ENCODE measurements around the gene TPSG1.

Gene TPSG1

GRCh38 chr16:1206326-1206725, 18.7 kb downstream of the TPSG1 start:
- Histone ChIP-seq H3K36me3 (ENCODE audit: insufficient read depth, low read length) (no peaks in the 10 kb centered on the region), H3K4me3 (ENCODE audit: low read length, poor library complexity, severe bottlenecking) (no peak overlapping the region), H3K9ac (ENCODE audit: low read depth, low read length, poor library complexity, severe bottlenecking) (no peak overlapping the region), H3K4me1 (ENCODE audit: insufficient read depth, low read length, poor library complexity, severe bottlenecking) (no peaks in the 10 kb centered on the region), H3K9me2 (replicated peaks; ENCODE audit: low read depth, low read length) (no peaks in the 10 kb centered on the region), H2AFZ (ENCODE audit: low read length) (no peak overlapping the region), H3F3A (ENCODE audit: low read depth) (no peaks in the 10 kb centered on the region), H3K27me3 (ENCODE audit: insufficient read depth, low read length, poor library complexity, severe bottlenecking) (no peaks in the 10 kb centered on the region), H3K9me3 (ENCODE audit: insufficient read depth, low read depth, low read length) (no peaks in the 10 kb centered on the region), H3K4me2 (ENCODE audit: low read depth, low read length, poor library complexity, severe bottlenecking) (no peak overlapping the region), H4K20me1 (ENCODE audit: insufficient read depth, low read length, poor library complexity, severe bottlenecking) (no peaks in the 10 kb centered on the region), H3K79me2 (ENCODE audit: insufficient read depth, low read length) (no peaks in the 10 kb centered on the region)
- TF ChIP-seq EZH2phosphoT487 (IDR thresholded peaks at IDR 0.05; ENCODE audit: borderline replicate concordance) (no peak), CTCF (conservative IDR thresholded peaks at IDR 0.05; ENCODE audit: low read length) (no peak)

GRCh38 chr16:1204933-1205332, 20.1 kb downstream of the TPSG1 start:
- no peak for TF ChIP-seq CTCF (conservative IDR thresholded peaks at IDR 0.05; ENCODE audit: low read length)
- TF ChIP-seq EZH2phosphoT487 (IDR thresholded peaks at IDR 0.05; ENCODE audit: borderline replicate concordance) = no peak
- Histone ChIP-seq H3F3A (ENCODE audit: low read depth) (no peaks in the 10 kb centered on the region), H4K20me1 (ENCODE audit: insufficient read depth, low read length, poor library complexity, severe bottlenecking) (no peaks in the 10 kb centered on the region), H3K4me3 (ENCODE audit: low read length, poor library complexity, severe bottlenecking) (no peak overlapping the region), H3K27me3 (ENCODE audit: insufficient read depth, low read length, poor library complexity, severe bottlenecking) (no peaks in the 10 kb centered on the region), H3K79me2 (ENCODE audit: insufficient read depth, low read length) (no peaks in the 10 kb centered on the region), H3K9ac (ENCODE audit: low read depth, low read length, poor library complexity, severe bottlenecking) (no peak overlapping the region), H3K9me3 (ENCODE audit: insufficient read depth, low read depth, low read length) (no peaks in the 10 kb centered on the region), H2AFZ (ENCODE audit: low read length) (no peak overlapping the region), H3K9me2 (replicated peaks; ENCODE audit: low read depth, low read length) (no peaks in the 10 kb centered on the region), H3K4me1 (ENCODE audit: insufficient read depth, low read length, poor library complexity, severe bottlenecking) (no peaks in the 10 kb centered on the region), H3K36me3 (ENCODE audit: insufficient read depth, low read length) (no peaks in the 10 kb centered on the region), H3K4me2 (ENCODE audit: low read depth, low read length, poor library complexity, severe bottlenecking) (no peak overlapping the region)

GRCh38 chr16:1202274-1202673, 22.8 kb downstream of the TPSG1 start:
- TF ChIP-seq CTCF (conservative IDR thresholded peaks at IDR 0.05; ENCODE audit: low read length) (no peak), EZH2phosphoT487 (IDR thresholded peaks at IDR 0.05; ENCODE audit: borderline replicate concordance) (no peak)
- no peaks in the 10 kb centered on the region for H3K9me2 ChIP-seq (replicated peaks; ENCODE audit: low read depth, low read length)
- H2AFZ ChIP-seq (ENCODE audit: low read length) = no peak overlapping the region
- H3K4me3 ChIP-seq (ENCODE audit: low read length, poor library complexity, severe bottlenecking) = no peak overlapping the region
- H3K36me3 ChIP-seq (ENCODE audit: insufficient read depth, low read length) = no peaks in the 10 kb centered on the region
- no peaks in the 10 kb centered on the region for H3K9me3 ChIP-seq (ENCODE audit: insufficient read depth, low read depth, low read length)
- H3F3A ChIP-seq (ENCODE audit: low read depth) = no peaks in the 10 kb centered on the region
- no peaks in the 10 kb centered on the region for H3K27me3 ChIP-seq (ENCODE audit: insufficient read depth, low read length, poor library complexity, severe bottlenecking)
- no peak overlapping the region for H3K9ac ChIP-seq (ENCODE audit: low read depth, low read length, poor library complexity, severe bottlenecking)
- no peaks in the 10 kb centered on the region for H3K4me1 ChIP-seq (ENCODE audit: insufficient read depth, low read length, poor library complexity, severe bottlenecking)
- H3K4me2 ChIP-seq (ENCODE audit: low read depth, low read length, poor library complexity, severe bottlenecking) = no peak overlapping the region
- no peaks in the 10 kb centered on the region for H3K79me2 ChIP-seq (ENCODE audit: insufficient read depth, low read length)
- H4K20me1 ChIP-seq (ENCODE audit: insufficient read depth, low read length, poor library complexity, severe bottlenecking) = no peaks in the 10 kb centered on the region

All from Loucy (cell line).